Neural cell (in vitro differentiated cells): Measurements from ENCODE around the gene NCKAP5.

ENCODE experiments used
- MXI1 ChIP-seq: fragments of 450-650 bp; conservative IDR thresholded peaks from 2 replicates; pipeline ENCODE4 v1.6.1; 2014; ENCODE audit warnings: antibody characterized with exemption, mild to moderate bottlenecking; ENCODE audit not compliant: poor library complexity, severe bottlenecking
- TF ChIP-seq, protein P1 (sequence below): fragments of 450-650 bp; IDR thresholded peaks from 2 replicates; pipeline ENCODE4 v1.5.1; 2014; ENCODE audit warnings: antibody characterized with exemption, mild to moderate bottlenecking, moderate library complexity; ENCODE audit not compliant: poor library complexity, severe bottlenecking

GRCh38 chr2:133511679-133512078, 56.6 kb downstream of the NCKAP5 start:
- no peak for TF ChIP-seq MXI1
- TF ChIP-seq, protein P1, sequence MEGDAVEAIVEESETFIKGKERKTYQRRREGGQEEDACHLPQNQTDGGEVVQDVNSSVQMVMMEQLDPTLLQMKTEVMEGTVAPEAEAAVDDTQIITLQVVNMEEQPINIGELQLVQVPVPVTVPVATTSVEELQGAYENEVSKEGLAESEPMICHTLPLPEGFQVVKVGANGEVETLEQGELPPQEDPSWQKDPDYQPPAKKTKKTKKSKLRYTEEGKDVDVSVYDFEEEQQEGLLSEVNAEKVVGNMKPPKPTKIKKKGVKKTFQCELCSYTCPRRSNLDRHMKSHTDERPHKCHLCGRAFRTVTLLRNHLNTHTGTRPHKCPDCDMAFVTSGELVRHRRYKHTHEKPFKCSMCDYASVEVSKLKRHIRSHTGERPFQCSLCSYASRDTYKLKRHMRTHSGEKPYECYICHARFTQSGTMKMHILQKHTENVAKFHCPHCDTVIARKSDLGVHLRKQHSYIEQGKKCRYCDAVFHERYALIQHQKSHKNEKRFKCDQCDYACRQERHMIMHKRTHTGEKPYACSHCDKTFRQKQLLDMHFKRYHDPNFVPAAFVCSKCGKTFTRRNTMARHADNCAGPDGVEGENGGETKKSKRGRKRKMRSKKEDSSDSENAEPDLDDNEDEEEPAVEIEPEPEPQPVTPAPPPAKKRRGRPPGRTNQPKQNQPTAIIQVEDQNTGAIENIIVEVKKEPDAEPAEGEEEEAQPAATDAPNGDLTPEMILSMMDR, result no peak
